GM18498 (cell line): ENCODE data around the gene SMYD1.

ENCODE experiments used
- ATAC-seq: cut with Tn5 transposase; IDR thresholded peaks from one replicate; pipeline ENCODE4 v1.9.1; 2021; ENCODE audit warnings: mild to moderate bottlenecking, moderate library complexity; ENCODE audit not compliant: unreplicated experiment

SMYD1 gene

GRCh38 chr2:88139203-88139702 is 71.6 kb downstream of the SMYD1 start:
- ATAC-seq = no peak

DNA sequence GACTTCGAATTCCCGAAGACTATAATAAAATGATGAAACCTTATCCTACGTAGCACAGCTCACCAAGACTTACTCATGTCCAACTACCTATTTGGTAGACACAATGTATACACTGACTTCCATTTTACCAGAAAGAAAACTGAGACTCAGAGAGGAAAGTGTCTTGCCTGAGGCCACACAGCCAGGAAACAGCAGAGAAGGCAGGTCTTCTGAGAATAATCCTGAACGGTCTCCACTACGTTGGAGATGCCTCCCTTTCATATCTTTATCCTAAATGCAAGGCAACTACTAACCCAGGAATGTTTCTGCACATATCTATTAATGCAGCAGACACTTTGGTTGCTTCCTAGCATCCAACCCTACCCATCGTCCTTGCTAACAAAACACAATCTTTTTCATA is 72.2 kb downstream of the SMYD1 start:
- ATAC-seq = no peak

- ATAC-seq = no peak
Observed at GRCh38 chr2:88141952-88142351, 74.3 kb downstream of the SMYD1 start.

DNA sequence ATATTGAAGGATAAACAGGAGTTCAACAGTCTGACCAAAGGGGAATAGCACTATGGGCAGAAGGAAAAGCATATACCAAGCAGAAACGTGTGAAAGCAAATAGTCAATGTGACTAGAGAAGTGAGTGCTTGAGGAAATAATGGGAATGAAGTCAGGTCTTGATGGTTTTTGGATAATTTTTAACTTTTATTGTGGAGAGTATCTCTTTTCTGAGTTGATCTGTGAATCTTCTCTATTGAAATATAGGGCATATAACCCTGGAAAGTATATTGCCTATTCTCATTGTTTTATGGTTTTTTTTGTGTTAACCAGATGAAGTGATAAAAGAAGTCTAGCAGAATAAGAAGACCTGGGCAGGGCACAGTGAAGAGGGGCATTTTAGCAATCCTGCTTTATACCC is 76.6 kb downstream of the SMYD1 start:
- no peak for ATAC-seq

DNA sequence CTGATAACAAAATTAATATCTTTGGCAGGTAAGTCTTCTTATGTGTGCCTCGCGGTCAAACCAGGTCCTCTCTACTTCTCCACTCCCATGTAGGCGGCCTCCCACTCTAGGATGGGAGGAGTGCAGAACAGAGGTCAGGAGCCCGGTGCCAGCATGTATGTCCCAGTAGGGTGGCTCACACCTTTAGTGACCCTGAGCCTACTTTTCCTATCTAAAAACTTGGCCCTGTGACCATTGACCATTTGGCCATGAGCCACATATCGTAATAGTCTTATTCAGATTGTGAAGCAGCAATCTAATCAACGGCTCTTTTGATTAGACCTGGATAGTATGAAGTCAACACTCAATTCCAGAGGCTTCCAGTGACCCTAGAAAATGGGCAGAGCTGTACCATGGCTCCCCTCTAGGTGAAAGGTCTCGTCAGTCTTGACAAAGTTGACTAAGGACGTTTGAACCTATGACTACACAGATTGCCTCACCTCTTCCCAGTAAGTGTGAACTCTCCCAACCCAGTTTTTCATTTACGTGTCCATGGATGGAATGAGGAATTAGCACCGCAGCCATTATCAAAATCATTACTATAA is 77.4 kb downstream of the SMYD1 start:
- no peak for ATAC-seq

GRCh38 chr2:88146590-88146989 is 79.0 kb downstream of the SMYD1 start:
- no peak for ATAC-seq

- ATAC-seq = no peak
Observed at GRCh38 chr2:88147145-88147544, 79.5 kb downstream of the SMYD1 start.

DNA sequence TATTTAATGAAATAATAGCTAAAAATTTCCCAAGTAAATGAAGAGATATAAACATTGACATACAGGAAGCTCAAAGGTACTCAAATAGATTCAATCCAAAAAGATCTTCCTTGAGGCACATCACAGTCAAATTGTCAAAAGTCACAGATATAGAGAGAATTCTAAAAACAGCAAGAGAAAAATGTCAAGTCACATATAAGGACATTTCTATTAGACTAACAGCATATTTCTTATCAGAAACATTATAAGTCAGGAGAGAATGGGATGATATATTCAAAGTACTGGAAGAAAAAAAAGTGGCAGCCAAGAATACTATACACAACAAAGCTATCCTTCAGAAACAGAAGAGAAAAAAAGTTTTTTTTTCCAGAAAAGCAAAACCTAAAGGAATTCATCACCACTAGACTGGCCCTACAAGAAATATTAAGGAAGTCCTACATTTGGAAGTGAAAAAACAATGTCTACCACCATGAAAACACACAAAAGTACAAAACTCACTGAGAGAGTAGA is 81.4 kb downstream of the SMYD1 start:
- ATAC-seq = no peak

- ATAC-seq = no peak
Observed at GRCh38 chr2:88159481-88159880, 91.9 kb downstream of the SMYD1 start.

- peak; percentile 71 for ATAC-seq
Observed at GRCh38 chr2:88159955-88160415, 92.4 kb downstream of the SMYD1 start.

GRCh38 chr2:88160517-88160916 is 92.9 kb downstream of the SMYD1 start:
- ATAC-seq = no peak

DNA sequence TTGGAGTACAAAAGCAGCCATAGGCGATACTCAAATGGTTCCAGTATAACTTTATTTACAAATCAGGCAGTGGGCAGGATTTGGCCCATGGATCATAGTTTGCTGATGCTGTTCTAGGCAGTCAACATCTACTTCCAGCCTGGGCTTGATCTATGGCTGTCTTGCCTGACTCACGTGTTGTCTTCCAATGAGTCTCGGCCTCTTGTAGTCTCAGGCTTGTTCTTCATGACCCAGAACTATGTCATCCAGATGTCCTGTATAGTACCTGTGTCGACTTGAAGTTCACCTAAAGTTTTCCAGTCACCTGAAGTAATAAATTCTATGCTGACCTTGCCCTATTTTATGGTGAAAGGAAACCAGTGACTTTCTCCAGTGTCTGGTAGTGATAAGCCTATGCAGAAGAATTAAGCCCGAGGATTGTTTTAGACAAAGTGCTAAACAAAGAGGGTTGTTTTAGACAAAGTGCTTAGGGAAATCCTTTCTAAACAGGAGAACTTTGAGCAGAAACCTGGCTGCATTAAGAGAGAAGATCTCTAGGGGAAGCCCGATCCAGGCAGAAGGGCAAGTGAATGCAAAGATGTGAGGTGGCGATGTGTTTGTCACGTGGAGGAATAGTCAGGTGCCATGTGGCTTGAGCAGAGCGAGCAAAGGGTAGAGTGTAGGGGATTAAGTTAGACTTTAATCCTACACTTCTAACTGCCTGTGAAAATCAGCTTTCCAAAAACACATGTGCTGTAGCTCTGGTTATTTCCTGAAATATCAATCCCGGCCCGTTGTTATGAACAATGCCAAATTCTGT is 94.0 kb downstream of the SMYD1 start:
- ATAC-seq = no peak
